Measurements from ENCODE around the gene SKIC8.

- TF ChIP-seq CTCF (conservative IDR thresholded peaks at IDR 0.05) (no peak), ZFX (IDR thresholded peaks at IDR 0.05) (no peak)
Observed at GRCh38 chr15:78322243-78322642, 22.8 kb upstream of the SKIC8 start.
